GM21825 (cell line): ENCODE measurements around the gene FCRL3.
"Not testable (repeated sequence)": the region's sequence is repeated elsewhere in the genome, so short reads cannot be mapped to it uniquely, and the experiment has no call there.

ENCODE experiments used
- ATAC-seq: cut with Tn5 transposase; IDR thresholded peaks from one replicate; pipeline ENCODE4 v1.9.1; 2021; ENCODE audit warnings: mild to moderate bottlenecking, moderate library complexity; ENCODE audit not compliant: unreplicated experiment

Gene FCRL3

GRCh38 chr1:157700732-157701131 is at the start of gene FCRL3:
Gene FCRL3, minus strand, starts transcription at chr1:157700769. Its CDS starts 280 bp downstream, at chr1:157700489.
- ATAC-seq, result no peak

GRCh38 chr1:157748262-157748817 is 47.8 kb upstream of the FCRL3 start:
- ATAC-seq, result no peak

- ATAC-seq, result no peak
These were observed 38.8 kb upstream of the FCRL3 start for GRCh38 chr1:157739229-157739901.

GRCh38 chr1:157735991-157736390 is 35.4 kb upstream of the FCRL3 start:
- not testable (repeated sequence) for ATAC-seq

GRCh38 chr1:157734321-157734720 is 33.8 kb upstream of the FCRL3 start:
- ATAC-seq, result no peak

GRCh38 chr1:157732755-157733154 is 32.2 kb upstream of the FCRL3 start:
- ATAC-seq, result no peak

GRCh38 chr1:157725221-157725577 is 24.6 kb upstream of the FCRL3 start:
- ATAC-seq, result no peak

- no peak for ATAC-seq
These were observed 24.1 kb upstream of the FCRL3 start for GRCh38 chr1:157724537-157725220.

GRCh38 chr1:157723157-157723556 is 22.6 kb upstream of the FCRL3 start:
- ATAC-seq, result no peak

GRCh38 chr1:157721985-157722384 is 21.4 kb upstream of the FCRL3 start:
- ATAC-seq, result no peak

GRCh38 chr1:157715736-157716135 is 15.2 kb upstream of the FCRL3 start:
- no peak for ATAC-seq

- ATAC-seq, result no peak
These were observed 11.2 kb upstream of the FCRL3 start for GRCh38 chr1:157711802-157712201.

GRCh38 chr1:157704878-157705277 is 4.3 kb upstream of the FCRL3 start:
- ATAC-seq, result no peak

- ATAC-seq, result no peak
These were observed 3.4 kb upstream of the FCRL3 start for GRCh38 chr1:157703981-157704380.

- no peak for ATAC-seq
These were observed 1.8 kb upstream of the FCRL3 start for GRCh38 chr1:157702308-157702825.

- no peak for ATAC-seq
These were observed 264 bp downstream of the FCRL3 start for GRCh38 chr1:157700305-157700704.

- no peak for ATAC-seq
These were observed 2.6 kb downstream of the FCRL3 start for GRCh38 chr1:157697781-157698569.

- no peak for ATAC-seq
These were observed 3.5 kb downstream of the FCRL3 start for GRCh38 chr1:157696966-157697628.

GRCh38 chr1:157695417-157695816 is 5.2 kb downstream of the FCRL3 start:
- no peak for ATAC-seq

- ATAC-seq, result no peak
These were observed 9.2 kb downstream of the FCRL3 start for GRCh38 chr1:157691285-157691920.
